H1 (cell line): ENCODE measurements around the gene ITGB5. TPM values are rescaled to one million over a fixed set of nuclear protein-coding genes. Genes with fewer than 3 reads are reported as not detected.

ENCODE experiments used
- CTCF ChIA-PET: fragments of 300-600 bp; sonication (Branson Sonifier 250); formaldehyde crosslinking; loops from one replicate; lab custom pipeline; 2021; ENCODE audit not compliant: partially characterized antibody; lab: Charles Lee
- POLR2A ChIA-PET: fragments of 300-600 bp; sonication (Branson Sonifier 250); formaldehyde crosslinking; loops from one replicate; lab custom pipeline; 2021; ENCODE audit warnings: inconsistent platforms; ENCODE audit not compliant: partially characterized antibody; lab: Charles Lee
- DNase-seq, 2 experiments: peaks; one replicate each; pipeline versions ENCODE4 v3.0.0 to v3.0.0-alpha.2; 2010 to 2022; ENCODE audit warnings: low spot score in 2 of 2, low read depth in 1 of 2, mixed read lengths in 1 of 2
- FAIRE-seq: peaks from 2 replicates; lab custom pipeline; 2011; peaks lifted over from hg19 to GRCh38; lab: Jason Lieb, UNC
- H2AFZ ChIP-seq: 2 replicates; pipeline ENCODE4 v1.8.1; 2012; ENCODE audit warnings: low read length, inconsistent platforms
- H2AK5ac ChIP-seq: 2 replicates; pipeline ENCODE4 v1.6.1; 2013; ENCODE audit warnings: low read depth, low read length
- H2BK120ac ChIP-seq: replicated peaks from 2 replicates; pipeline ENCODE3; 2013; ENCODE audit warnings: low read depth, low read length, inconsistent platforms
- H2BK12ac ChIP-seq: 2 replicates; pipeline ENCODE4 v1.6.1; 2013; ENCODE audit warnings: low read depth, low read length
- H2BK15ac ChIP-seq: 2 replicates; pipeline ENCODE4 v1.6.1; 2013; ENCODE audit warnings: low read length
- H2BK20ac ChIP-seq: 2 replicates; pipeline ENCODE4 v1.6.1; 2013; ENCODE audit warnings: low read length
- H2BK5ac ChIP-seq: 2 replicates; pipeline ENCODE4 v1.6.1; 2013; ENCODE audit warnings: low read depth, low read length
- H3K14ac ChIP-seq: 2 replicates; pipeline ENCODE4 v1.6.1; 2013; ENCODE audit warnings: inconsistent platforms; ENCODE audit not compliant: insufficient read length
- H3K18ac ChIP-seq: 2 replicates; pipeline ENCODE4 v1.6.1; 2013; ENCODE audit warnings: low read length; ENCODE audit errors: extremely low read depth
- H3K23ac ChIP-seq: 2 replicates; pipeline ENCODE4 v1.6.1; 2013; ENCODE audit warnings: inconsistent platforms; ENCODE audit not compliant: insufficient read length
- H3K23me2 ChIP-seq: 2 replicates; pipeline ENCODE4 v1.6.1; 2013; ENCODE audit warnings: low read depth, low read length
- H3K27ac ChIP-seq: 2 replicates; pipeline ENCODE4 v1.6.1; 2011; ENCODE audit warnings: low read depth, low read length, inconsistent platforms
- H3K27me3 ChIP-seq, 4 experiments: replicated peaks in 1 of 4; 1 replicate in 1 of 4; 2 replicates in 3 of 4; pipeline versions ENCODE4 v1.6.1 to v1.8.1; 2011 to 2013; ENCODE audit warnings: low read length in 3 of 4, mild to moderate bottlenecking in 3 of 4, inconsistent platforms in 2 of 4, mixed read lengths in 2 of 4, moderate library complexity in 1 of 4; ENCODE audit not compliant: control insufficient read depth in 3 of 4, insufficient read depth in 3 of 4; ENCODE audit errors: extremely low read depth in 1 of 4
- H3K36me3 ChIP-seq, 4 experiments: 2 replicates each; pipeline versions ENCODE4 v1.6.1 to v1.8.1; 2011 to 2013; ENCODE audit warnings: mild to moderate bottlenecking in 4 of 4, low read length in 3 of 4, moderate library complexity in 2 of 4, control low read depth in 1 of 4, inconsistent platforms in 1 of 4; ENCODE audit not compliant: insufficient read depth in 4 of 4, control insufficient read depth in 2 of 4
- H3K4ac ChIP-seq: replicated peaks from 2 replicates; pipeline ENCODE3; 2013; ENCODE audit warnings: low read length, low read depth, mixed read lengths, inconsistent platforms; ENCODE audit not compliant: insufficient read length
- H3K4me1 ChIP-seq, 4 experiments: replicated peaks in 1 of 4; 1 replicate in 1 of 4; 2 replicates in 3 of 4; pipeline versions ENCODE4 v1.6.1 to v1.8.1; 2011 to 2013; ENCODE audit warnings: low read length in 3 of 4, inconsistent platforms in 2 of 4, mixed read lengths in 1 of 4; ENCODE audit not compliant: insufficient read depth in 4 of 4, control insufficient read depth in 3 of 4
- H3K4me2 ChIP-seq, 2 experiments: 2 replicates each; pipeline versions ENCODE4 v1.6.1 to v1.8.1; 2011 to 2013; ENCODE audit warnings: low read depth in 2 of 2, low read length in 2 of 2, control low read depth in 1 of 2, inconsistent platforms in 1 of 2, mild to moderate bottlenecking in 1 of 2; ENCODE audit not compliant: insufficient read depth in 1 of 2
- H3K4me3 ChIP-seq, 4 experiments: fragments of 200-600, 300-600 bp in 1 of 4; sonication (generic), shearing (Covaris generic), sonication (Bioruptor Twin) in 1 of 4; 2 replicates each; pipeline versions ENCODE4 v1.5.1 to v1.8.1; 2011 to 2016; ENCODE audit warnings: low read length in 4 of 4, low read depth in 3 of 4, control low read depth in 2 of 4, inconsistent platforms in 2 of 4, mild to moderate bottlenecking in 2 of 4, mixed read lengths in 1 of 4, moderate library complexity in 1 of 4; ENCODE audit not compliant: insufficient read depth in 2 of 4; ENCODE audit errors: extremely low read depth in 1 of 4
- H3K56ac ChIP-seq: replicated peaks from 2 replicates; pipeline ENCODE3; 2013; ENCODE audit warnings: low read depth, mild to moderate bottlenecking, mixed read lengths, low read length, inconsistent platforms; ENCODE audit not compliant: insufficient read length
- H3K79me1 ChIP-seq: 2 replicates; pipeline ENCODE4 v1.6.1; 2013; ENCODE audit warnings: low read depth, low read length, control low read depth
- H3K79me2 ChIP-seq, 2 experiments: 2 replicates each; pipeline versions ENCODE4 v1.6.1 to v1.8.1; 2012 to 2013; ENCODE audit warnings: low read length in 2 of 2, mild to moderate bottlenecking in 2 of 2, inconsistent platforms in 1 of 2; ENCODE audit not compliant: insufficient read depth in 2 of 2, control insufficient read depth in 1 of 2
- H3K9ac ChIP-seq, 4 experiments: replicated peaks in 1 of 4; 1 replicate in 1 of 4; 2 replicates in 3 of 4; pipeline versions ENCODE4 v1.6.1 to v1.8.1; 2011 to 2013; ENCODE audit warnings: low read depth in 3 of 4, low read length in 3 of 4, control low read depth in 2 of 4, mild to moderate bottlenecking in 2 of 4, moderate library complexity in 2 of 4, inconsistent platforms in 1 of 4; ENCODE audit errors: extremely low read depth in 1 of 4
- H3K9me3 ChIP-seq, 2 experiments: 2 replicates each; pipeline versions ENCODE4 v1.6.1 to v1.8.1; 2012 to 2013; ENCODE audit warnings: mild to moderate bottlenecking in 2 of 2, moderate library complexity in 2 of 2, control low read depth in 1 of 2, inconsistent platforms in 1 of 2, low read depth in 1 of 2, low read length in 1 of 2, mixed read lengths in 1 of 2; ENCODE audit not compliant: insufficient read depth in 2 of 2
- H4K20me1 ChIP-seq, 2 experiments: replicated peaks in 1 of 2; 2 replicates each; pipeline versions ENCODE3 to v1.8.1; 2011 to 2013; ENCODE audit warnings: inconsistent platforms in 2 of 2, low read length in 2 of 2, mild to moderate bottlenecking in 1 of 2; ENCODE audit not compliant: insufficient read depth in 2 of 2, control insufficient read depth in 1 of 2
- H4K5ac ChIP-seq: 2 replicates; pipeline ENCODE4 v1.6.1; 2013; ENCODE audit warnings: low read length, low read depth, mixed read lengths, inconsistent platforms; ENCODE audit not compliant: insufficient read length
- H4K8ac ChIP-seq: 2 replicates; pipeline ENCODE4 v1.8.0; 2013; ENCODE audit warnings: mild to moderate bottlenecking, moderate library complexity, low read length, inconsistent platforms; ENCODE audit not compliant: insufficient read depth; ENCODE audit errors: extremely low read depth
- H4K91ac ChIP-seq: replicated peaks from 2 replicates; pipeline ENCODE3; 2013; ENCODE audit warnings: low read length, mixed read lengths, inconsistent platforms; ENCODE audit not compliant: insufficient read length
- JUN ChIP-seq: IDR thresholded peaks from 2 replicates; pipeline ENCODE4 v1.6.1; 2011; ENCODE audit warnings: low read depth, mild to moderate bottlenecking, improper control_type of control experiment, low read length
- KDM1A ChIP-seq: fragments of 200-600, 300-600 bp; sonication (generic); IDR thresholded peaks from 2 replicates; pipeline ENCODE4 v1.7.1; 2016; ENCODE audit warnings: mild to moderate bottlenecking, low read length, borderline replicate concordance
- NANOG ChIP-seq: IDR thresholded peaks from 2 replicates; pipeline ENCODE4 v1.6.1; 2011; ENCODE audit warnings: low read length, low read depth, mild to moderate bottlenecking, inconsistent platforms; ENCODE audit not compliant: insufficient read depth, poor library complexity, severe bottlenecking
- POLR2AphosphoS5 ChIP-seq: IDR thresholded peaks from 2 replicates; pipeline ENCODE4 v1.6.1; 2011; ENCODE audit warnings: low read depth, low read length
- RFX5 ChIP-seq: IDR thresholded peaks from 2 replicates; pipeline ENCODE4 v1.6.1; 2011; ENCODE audit warnings: low read depth, low read length, improper control_type of control experiment, borderline replicate concordance
- RNF2 ChIP-seq: fragments of 200-900, 300-1000 bp; sonication (generic); IDR thresholded peaks from 2 replicates; pipeline ENCODE4 v1.7.1; 2016; ENCODE audit warnings: borderline replicate concordance, low read depth, mild to moderate bottlenecking, antibody characterized with exemption, low read length; ENCODE audit not compliant: poor library complexity, severe bottlenecking; ENCODE audit errors: missing control alignments
- SAP30 ChIP-seq: fragments of 300-600 bp; sonication (generic); IDR thresholded peaks from 2 replicates; pipeline ENCODE4 v1.7.1; 2012; ENCODE audit warnings: low read length, moderate library complexity, mild to moderate bottlenecking, inconsistent platforms; ENCODE audit not compliant: insufficient read depth, insufficient replicate concordance
- SP4 ChIP-seq: IDR thresholded peaks from 2 replicates; pipeline ENCODE4 v1.6.1; 2012; ENCODE audit warnings: low read length, inconsistent platforms
- SRF ChIP-seq: IDR thresholded peaks from 2 replicates; pipeline ENCODE4 v1.6.1; 2011; ENCODE audit warnings: mild to moderate bottlenecking, low read depth, low read length, moderate library complexity
- SUZ12 ChIP-seq: fragments of 200-600 bp; sonication (generic); IDR thresholded peaks from 2 replicates; pipeline ENCODE4 v1.6.1; 2012; ENCODE audit warnings: mild to moderate bottlenecking, inconsistent platforms, low read length, moderate library complexity, mixed read lengths
- WGBS, 2 experiments: shearing (Covaris generic) in 1 of 2; methylation state at CpG; one replicate each; pipeline versions ENCODE4 v1.1.6 to v1.1.7; 2013 to 2015; ENCODE audit warnings: low lambda C conversion rate in 2 of 2, mixed read lengths in 2 of 2, inconsistent platforms in 1 of 2, low coverage in 1 of 2, missing lambda C conversion rate in 1 of 2; ENCODE audit not compliant: insufficient replicate concordance in 2 of 2, insufficient coverage in 1 of 2, insufficient read length in 1 of 2; ENCODE audit errors: extremely low coverage in 1 of 2, missing lambda C conversion rate in 1 of 2; 5-methylcytosine and 5-hydroxymethylcytosine counted together
- polyA plus RNA-seq, 7 experiments: library from polyadenylated mRNA; depleted of rRNA in 3 of 7; stranded (reverse) in 5 of 7; unstranded in 2 of 7; fragments of >200 nt in 5 of 7; fragments of 200-250 nt in 2 of 7; gene quantifications; 1 replicate in 5 of 7; 2 replicates in 1 of 7; 4 replicates in 1 of 7; pipeline versions ENCODE4 v1.2.1 to v1.2.3, GENCODE V29; 2011 to 2013; ENCODE audit warnings: missing spikeins in 2 of 7, mixed read lengths in 2 of 7
- total RNA-seq: library from RNA; stranded (reverse); fragmentation: NEBNext Ultra II Directional; extraction: Animal tissue kit (Norgen Biotek cat#: 25700); gene quantifications from 2 replicates; pipeline ENCODE4 v1.2.1, GENCODE V29; 2021

ITGB5 gene
- total and polyA plus RNA-seq, 2 of the 8 experiments (the other 6 are each of a cell fraction or from before 2014, with no cell fraction given) = 101 to 268 TPM

GRCh38 chr3:124751501-124751900 is 135.7 kb downstream of the ITGB5 start:
- 38% methylated on average over 2 of the region's 5 CpGs; no CpG with 5 or more reads in 1 of the 2 experiments for WGBS, 2 experiments
- no peak overlapping the region for H2AK5ac ChIP-seq
- H3K4me3 ChIP-seq = no peak overlapping the region
- H3K14ac ChIP-seq = no peak overlapping the region
- no peak overlapping the region for H2BK15ac ChIP-seq
- H4K91ac ChIP-seq = no peak overlapping the region
- H2BK120ac ChIP-seq = no peak overlapping the region
- H2BK20ac ChIP-seq = no peak overlapping the region
- DNase-seq = no peak
- no peaks in the 10 kb centered on the region for H3K9me3 ChIP-seq
- POLR2A ChIA-PET = interaction anchor here (1.4 kb wide), 1 partner anchor 12 kb away, joined by 4 read pairs; no protein-coding TSS in a partner anchor
- H4K5ac ChIP-seq = no peak overlapping the region
- H3K23ac ChIP-seq = no peak overlapping the region
- H2BK5ac ChIP-seq = no peak overlapping the region
- CTCF ChIA-PET = interaction anchor here (0.6 kb wide), 2 partner anchors 20 to 35 kb away, joined by 3 read pairs; no protein-coding TSS in a partner anchor
- H3K23me2 ChIP-seq = no peaks in the 10 kb centered on the region
- peaks cover 0 to 7% (median 0%) of the 10 kb centered on the region in 4 experiments; a peak in 2 of 8 replicates for H3K36me3 ChIP-seq
- H3K18ac ChIP-seq = no peak overlapping the region
- H3K79me1 ChIP-seq = no peaks in the 10 kb centered on the region
- no peaks in the 10 kb centered on the region for H3K27me3 ChIP-seq
- no peak overlapping the region for H4K8ac ChIP-seq
- no peaks in the 10 kb centered on the region for H4K20me1 ChIP-seq
- H2BK12ac ChIP-seq = no peak overlapping the region
- peaks cover 0 to 3% (median 1%) of the 10 kb centered on the region in 4 experiments; a peak in 3 of 7 replicates for H3K4me1 ChIP-seq
- no peak overlapping the region for H3K27ac ChIP-seq
- FAIRE-seq = no peak
- H3K9ac ChIP-seq = no peak overlapping the region
- no peak overlapping the region for H3K4ac ChIP-seq
- H2AFZ ChIP-seq = no peak overlapping the region
- H3K56ac ChIP-seq = no peak overlapping the region
- H3K4me2 ChIP-seq = no peak overlapping the region
- no peaks in the 10 kb centered on the region for H3K79me2 ChIP-seq
- no peak for TF ChIP-seq JUN
- TF ChIP-seq POLR2AphosphoS5 = no peak
- TF ChIP-seq RFX5 = no peak
- no peak for TF ChIP-seq SAP30
- TF ChIP-seq SRF = no peak
- no peak for TF ChIP-seq SP4
- no peak for TF ChIP-seq RNF2
- TF ChIP-seq KDM1A = no peak
- no peak for TF ChIP-seq SUZ12
- TF ChIP-seq NANOG = no peak
